C1 segment of cervical spinal cord (tissue), 14 donors: ENCODE data around the gene ATG2A.

Experiments used
- DNase-seq, 14 donors: peaks; one replicate each; lab custom pipeline; 2025; lab: John Stamatoyannopoulos, UW

ATG2A gene

DNA sequence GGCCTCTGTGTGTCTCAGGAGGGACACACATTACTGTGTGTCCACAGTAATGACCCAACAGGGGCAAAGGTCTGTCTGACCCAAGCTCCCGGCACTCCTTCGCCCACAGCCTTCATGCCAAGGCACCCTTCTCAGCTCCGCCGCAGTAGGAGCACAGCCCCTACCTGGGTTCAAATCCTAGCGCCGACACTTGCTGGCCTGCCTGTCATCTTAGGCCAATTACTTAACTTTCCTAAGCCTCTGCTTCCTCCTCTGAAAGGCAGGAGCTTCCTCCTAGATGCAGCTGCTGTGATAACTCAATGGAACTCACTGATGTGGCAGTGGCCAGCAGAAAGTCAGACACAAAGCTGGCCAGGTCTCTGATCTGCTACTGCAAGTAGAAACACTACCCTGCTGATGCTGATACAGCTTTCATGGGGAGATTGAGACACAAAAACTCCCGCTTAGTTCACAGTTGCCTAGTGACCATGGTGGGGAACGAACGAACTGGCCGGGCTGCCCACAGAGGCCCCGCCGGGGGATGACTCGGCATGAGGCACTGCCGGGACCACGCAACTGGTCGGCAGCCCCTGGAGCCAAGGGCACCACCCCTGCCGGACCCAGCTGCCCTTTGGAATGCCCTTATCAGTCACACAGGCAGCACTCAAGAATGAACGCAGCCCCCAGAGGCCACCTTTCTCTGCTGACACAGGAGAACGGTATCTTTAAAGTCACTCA lies 46.7 kb downstream of the ATG2A start:
- DNase-seq = peak in 1 of 14 donors; percentile 11

DNA sequence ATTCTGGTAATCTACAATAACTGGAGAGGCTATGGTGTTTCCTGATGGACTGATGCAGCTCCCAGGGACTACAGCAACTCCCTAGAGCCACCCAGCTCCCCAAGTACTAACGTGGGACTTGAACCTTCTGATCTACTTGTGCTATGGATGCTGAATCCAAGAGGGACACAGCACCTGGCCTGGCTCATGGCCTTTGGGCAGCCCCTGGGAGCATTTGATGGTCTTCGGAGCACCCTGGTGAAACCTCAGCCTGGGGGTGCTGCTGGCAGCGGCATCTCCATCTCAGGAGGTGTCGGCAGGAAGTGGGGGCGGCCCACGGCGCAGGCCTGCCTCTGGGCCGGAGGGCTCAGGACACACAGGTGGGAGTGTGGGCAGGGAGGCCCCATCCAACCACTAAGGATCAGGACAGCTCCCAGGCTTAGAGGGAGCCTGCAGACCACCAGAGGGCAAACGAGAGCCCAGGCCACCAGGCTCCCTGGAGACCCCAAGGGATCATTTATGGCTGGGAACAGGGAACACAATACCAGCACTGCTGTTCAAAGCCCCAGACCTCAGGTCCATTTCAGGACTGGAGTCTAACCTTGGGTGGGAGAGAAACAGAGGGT lies 47.3 kb downstream of the ATG2A start:
- DNase-seq = no peak

DNA sequence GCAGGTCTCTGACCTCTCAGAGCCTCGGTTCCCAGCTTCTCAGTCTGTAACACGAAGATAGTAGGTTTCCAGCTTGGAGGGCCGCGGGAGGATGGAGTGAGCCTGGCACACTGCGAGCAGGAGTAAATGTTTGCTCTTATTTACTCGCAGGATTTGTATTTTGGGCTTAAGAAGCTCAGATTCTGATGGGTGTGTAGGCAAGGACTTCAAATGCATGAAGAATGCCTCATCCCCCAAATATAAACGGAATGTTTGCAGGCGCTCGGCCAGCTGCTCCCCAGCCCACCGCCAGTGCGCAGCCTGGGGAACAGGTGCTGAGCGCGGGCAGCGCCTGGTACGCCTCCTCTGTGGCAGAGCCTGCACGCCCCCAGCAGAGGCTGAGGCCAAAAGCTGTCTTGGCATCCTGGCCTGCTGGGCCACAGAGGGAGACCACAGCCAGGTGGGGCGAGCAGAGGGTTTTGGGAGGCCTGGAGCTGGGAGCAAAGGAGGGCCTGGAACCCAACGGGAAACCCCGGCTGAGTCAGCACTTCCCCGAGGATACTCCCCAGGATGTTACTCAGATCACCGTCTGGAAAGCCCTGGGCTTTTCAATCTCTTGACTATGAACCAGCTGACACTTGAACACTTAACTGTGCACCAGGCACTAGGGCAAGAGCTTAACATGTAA lies 48.0 kb downstream of the ATG2A start:
- peak in 2 of 14 donors; percentile 32 to 74 for DNase-seq

DNA sequence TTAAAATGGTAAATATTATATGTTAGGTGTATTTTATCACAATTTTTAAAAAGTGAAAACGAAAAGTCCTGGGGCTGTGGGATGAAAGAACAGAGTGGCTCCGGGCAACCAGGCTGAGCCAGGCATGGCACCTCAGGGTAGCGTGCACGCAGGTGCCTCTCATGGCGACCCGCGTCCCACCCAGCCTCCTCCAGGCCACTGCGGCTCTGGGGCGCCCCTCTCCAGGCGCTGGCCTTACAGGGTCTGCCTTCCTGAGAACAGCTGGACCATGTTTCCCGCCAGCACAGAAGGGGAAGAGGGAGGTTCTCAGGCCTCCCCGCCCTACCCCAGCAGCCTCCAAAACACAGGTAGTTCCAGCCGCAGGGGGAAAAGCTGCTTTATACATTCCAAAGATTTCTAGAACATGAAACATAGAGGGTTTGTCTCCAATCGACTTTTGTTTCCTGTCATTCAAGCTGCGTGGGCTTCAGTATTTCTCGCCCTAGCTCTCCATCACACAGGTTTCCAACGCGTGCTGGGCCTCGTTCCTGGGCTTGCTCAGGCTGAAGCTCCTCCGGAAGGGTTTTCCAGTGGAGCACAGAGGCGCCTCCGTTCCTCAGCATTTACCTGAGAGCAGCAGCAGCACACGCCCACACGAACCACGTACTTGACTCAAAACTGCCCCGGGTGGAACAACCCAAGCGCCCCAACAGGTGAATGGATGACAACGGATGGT lies 49.1 kb downstream of the ATG2A start:
- DNase-seq = peak in 1 of 14 donors; percentile 43

DNA sequence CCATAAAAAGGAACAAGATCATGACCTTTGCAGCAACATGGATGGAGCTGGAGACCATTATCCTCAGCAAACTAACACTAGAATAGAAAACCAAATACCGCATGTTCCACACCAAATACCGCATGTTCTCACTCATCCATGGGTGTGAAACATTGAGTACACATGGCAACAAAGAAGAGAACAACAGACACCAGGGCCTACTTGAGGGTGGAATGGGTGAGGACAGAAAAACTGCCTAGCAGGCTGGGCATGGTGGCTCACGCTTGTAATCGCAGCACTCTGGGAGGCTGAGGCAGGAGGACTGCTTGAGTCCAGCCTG lies 50.9 kb downstream of the ATG2A start:
- DNase-seq = no peak

DNA sequence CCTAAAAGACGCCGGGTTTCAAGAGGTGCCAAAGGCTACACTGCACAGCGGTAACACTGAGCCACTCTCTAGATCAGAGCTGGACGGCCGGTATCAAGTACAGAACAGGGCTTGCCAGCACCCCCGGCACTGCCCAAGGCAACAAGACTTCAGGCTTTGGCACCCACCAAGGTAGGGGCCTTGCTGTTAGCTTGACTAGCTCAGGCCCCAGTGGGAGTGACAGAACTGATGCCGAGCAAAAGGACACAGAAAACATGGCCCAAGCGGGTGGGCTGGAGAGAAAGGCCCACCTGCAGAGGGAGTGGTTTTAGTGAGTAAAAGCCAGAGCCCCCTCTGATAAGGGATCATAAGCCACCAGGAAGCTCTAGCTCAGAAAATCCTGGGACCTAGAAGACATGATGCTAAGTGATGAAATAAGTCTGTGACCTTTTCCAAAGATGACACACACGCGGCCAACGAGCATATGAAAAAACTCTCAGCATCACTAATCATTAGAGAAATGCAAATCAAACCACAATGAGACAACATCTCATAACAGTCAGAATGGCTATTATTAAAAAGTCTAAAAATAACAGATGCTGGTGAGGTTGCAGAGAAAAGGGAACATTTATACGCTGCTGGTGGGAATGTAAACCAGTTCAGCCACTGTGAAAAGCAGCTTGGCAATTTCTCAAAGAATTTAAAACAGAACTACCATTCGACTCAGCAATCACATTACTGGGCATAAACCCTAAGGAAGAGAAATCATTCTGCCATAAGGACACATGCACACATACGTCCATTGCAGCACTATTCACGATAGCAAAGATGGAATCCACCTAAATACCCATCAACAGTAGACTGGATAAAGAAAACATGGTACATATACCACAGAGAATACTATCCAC lies 51.5 kb downstream of the ATG2A start:
- peak in 1 of 14 donors; percentile 51 for DNase-seq

DNA sequence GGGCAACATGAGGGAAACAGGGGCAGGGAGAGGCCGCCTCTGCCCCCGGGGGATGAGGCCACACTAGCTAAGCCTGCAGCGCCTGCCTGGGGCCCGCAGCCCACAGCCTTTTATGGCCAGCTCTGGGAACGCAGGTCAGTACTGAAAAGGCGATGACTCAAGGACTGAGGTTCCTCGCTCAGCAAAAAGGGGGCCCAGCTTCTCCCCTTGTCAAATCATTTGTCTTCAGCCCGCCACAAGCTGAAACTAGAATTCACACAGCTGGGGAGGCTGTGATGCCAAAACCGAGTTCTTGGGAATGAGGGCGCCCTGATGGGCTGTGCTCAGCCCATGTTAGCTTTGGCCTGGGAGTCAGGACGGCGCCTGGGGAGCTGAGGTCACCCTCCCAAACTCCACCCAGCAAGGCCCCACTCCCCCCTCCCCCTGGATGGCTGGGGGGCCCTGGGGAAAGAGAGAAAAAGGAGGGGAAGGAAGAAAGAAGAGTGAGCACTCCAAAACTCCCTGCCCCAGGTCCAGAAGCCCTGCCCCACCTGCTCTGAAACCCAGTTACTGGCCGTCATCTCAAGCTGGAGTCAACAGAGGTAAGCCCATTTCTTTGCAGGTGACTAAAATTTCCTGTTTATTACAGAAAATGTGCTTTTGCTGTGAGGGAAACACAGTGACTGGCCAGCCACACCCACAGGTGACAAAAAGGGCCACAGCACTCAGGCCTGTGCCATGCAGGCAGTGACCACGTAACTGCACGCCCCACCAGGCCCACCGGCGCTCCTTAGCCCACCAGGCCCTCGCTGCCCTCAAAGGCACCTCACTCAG lies 52.3 kb downstream of the ATG2A start:
- peak in 10 of 14 donors; percentile 21 to 78 (median 44) for DNase-seq

DNA sequence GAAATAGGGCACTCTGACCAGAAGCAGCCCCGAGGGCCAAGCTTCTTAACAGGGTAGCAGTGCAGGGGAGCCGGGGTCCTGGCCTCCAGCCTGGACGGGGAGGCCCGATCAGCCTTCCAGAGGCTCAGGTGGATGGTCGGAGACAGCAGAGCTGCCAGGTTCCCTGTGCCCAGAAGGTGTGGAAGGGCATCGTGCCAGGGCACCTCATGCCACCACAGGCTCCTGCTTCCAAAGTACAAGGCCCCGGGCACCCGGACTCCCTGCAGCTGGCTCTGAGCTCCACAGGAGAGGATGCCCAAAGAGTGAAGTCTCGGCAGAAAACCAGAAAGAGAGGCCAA lies 52.9 kb downstream of the ATG2A start:
- peak in 1 of 14 donors; percentile 65 for DNase-seq

DNA sequence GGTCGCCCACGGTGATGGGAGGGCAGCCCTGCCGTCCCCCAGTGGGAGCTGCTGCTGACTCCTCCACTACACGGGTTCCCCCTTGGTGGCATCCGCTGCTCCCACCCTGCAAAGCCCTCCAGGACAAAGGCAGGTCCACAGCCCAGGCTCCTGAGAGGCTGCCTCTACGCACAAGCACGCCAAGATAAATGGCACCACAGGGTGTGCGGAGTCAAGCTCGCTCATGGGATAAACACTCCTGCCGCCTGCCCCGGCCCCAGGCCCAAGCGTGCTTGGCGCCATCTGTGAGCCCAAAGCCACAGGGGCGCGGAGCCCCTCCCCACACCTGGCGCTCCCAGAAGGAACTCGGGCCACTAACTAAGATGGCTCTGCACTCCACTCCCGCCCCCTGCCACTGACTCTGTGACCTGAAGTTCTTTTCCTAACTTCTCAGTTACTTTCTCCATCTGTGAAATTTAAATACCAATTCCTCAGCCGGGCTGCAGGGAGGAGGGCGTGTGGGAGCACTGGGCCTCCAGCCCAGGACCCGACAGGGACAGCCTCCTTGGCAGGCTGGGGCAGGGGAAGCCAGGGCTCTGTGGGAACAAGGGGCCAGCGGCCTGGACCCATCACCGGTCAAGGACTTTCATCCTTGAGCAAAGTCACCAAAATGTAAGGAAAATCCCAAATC lies 53.5 kb downstream of the ATG2A start:
- DNase-seq = peak in 4 of 14 donors; percentile 47 to 67 (median 56)

DNA sequence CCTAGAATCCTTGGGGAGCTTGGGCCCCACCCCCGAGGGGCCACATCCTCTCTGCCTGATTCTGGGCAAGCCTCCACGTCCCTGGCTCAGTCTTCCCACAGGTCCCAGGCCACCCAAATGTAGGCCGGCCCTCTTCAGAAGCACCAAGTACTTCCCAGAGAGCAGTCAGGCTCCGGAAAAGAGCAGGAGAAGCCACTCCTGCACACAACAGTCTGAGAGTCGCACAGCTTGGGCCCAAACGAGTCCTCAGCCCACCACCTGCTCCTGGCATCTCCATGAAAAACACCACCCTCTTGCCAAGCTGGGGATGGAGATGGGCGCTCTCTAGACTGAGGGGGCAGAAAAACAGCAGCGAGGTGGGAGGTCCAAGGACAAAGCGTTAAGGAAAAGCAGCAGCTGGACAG lies 54.0 kb downstream of the ATG2A start:
- DNase-seq = peak in 1 of 14 donors; percentile 49

DNA sequence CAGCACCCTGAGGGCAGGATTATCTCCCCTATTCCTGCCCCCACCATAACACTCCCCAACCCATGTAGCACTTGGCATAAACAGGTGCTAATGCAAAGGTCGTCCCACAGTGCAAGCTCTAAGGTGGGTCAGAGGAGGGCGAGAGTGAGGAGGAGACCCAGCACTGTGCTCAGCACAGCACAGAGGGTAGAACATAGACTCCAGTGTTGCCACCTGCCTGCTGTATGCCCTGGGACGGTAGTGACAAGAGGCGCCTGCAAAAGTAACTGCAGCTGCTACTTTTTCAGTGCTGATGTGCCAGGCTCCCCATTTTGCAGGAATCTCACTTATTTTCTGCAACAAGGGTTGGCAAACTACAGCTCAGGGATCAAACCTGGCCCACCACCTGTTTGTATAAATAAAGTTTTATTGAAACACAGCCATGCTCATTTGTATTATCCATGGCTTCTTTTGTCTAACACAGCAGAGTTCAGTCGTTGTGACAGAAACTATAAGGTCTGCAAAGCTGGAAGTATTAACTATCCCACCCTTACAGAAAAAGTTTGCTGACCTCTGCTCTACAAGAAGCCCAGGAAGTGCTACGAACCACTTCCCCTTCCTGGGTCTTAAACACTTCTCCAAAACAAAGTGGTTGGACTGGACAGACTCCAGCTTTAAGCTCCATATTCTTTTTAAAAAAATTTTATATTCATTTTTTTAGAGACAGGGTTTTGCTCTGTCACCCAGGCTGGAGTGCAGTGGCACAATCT lies 55.6 kb downstream of the ATG2A start:
- DNase-seq = no peak

DNA sequence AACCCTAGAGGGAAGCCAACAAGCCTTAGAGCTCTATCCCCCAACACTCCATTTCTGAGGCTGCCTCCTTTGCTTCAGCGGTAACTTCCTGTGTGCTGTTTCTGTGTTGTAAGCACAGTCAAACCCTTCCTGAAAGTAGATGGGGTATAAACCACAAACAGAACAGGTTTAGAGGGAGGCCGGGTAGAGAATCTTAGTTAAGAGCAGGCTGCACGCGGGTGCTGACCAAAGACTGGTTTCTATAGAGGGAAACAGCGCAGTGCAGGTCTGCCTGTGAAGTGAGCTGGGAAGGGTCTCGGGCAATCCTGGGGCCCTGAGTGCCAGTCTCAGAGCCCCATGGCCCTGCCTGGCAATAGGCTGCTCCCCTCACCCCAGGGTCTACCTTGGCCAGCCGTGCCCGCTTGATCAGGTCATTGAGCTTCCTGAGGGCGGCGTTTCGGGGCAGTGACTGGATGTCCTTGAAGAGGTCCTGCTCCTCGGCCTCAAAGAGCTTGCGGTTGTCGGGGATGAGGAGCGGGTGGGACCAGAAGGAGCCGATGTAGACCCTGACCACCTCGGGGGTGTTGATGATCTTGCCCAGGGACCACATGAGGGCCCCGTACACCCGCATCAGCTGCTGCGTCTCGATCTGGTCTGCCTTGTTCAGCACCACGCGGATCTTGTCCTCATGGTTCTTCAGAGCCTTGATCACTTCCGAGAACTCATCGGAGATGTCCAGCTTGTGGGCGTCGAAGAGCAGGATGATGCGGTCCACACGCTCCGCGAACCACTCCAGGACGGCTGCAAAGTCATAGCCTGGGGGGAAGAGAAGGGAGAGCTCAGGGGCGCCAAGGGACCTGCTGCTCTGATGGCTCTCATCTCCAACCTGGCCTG lies 57.2 kb downstream of the ATG2A start:
- no peak for DNase-seq

DNA sequence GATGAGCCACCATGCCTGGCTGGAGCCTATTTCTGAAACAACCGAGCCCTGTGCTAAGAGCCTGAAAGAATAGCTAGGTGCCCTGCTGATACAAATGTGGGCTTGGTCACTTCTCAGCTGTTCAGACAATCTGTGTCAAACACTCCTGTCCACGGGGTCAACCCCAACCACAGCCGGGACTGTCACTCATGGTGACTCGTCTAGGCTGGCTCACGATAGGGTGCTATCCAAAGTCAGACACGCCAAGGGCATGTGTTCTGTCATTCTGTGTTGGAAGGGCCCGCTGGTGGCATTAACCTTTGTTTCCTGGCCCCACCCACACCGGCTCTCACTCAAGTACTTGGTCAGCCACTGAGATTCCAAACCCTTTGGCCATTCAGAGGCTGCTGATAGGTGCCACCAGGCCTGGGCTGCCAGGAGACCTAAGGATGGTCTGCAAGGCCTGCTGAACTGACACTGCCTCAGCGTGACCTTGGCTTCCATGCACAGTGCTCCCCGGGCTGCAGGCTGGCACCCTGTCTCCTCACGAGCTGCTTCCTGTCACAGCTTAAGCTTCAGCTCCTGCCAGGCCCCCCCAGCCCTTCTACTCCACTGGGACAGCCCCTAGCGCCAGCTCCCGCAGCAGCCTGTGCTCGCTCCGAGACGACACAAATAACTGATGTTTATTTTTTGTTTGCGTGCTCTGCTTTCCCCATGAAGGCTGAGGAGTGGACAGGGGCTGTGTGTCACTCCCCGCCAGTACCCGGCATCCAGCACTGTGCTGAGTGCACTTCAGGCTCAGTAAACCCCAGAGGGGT lies 58.3 kb downstream of the ATG2A start:
- peak in 1 of 14 donors; percentile 65 for DNase-seq

DNA sequence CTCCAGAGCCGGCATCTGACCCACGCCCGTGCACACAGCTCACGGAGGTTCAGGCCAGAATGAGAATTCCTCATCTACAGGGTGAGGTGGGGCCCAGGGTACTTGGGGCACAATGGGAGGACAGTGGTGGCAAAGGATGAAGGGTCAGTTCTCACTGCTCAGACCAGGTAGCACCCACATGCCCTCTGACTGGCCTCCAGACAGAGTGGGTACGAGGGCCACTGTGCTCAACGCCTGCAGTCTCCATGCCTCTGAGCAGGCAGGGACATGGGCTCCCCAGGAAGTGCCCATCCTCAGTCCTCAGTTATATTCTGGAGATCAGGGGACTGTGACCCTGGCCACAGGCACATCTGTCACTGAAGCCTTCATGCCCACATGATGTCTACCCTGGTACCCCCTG lies 59.5 kb downstream of the ATG2A start:
- no peak for DNase-seq

DNA sequence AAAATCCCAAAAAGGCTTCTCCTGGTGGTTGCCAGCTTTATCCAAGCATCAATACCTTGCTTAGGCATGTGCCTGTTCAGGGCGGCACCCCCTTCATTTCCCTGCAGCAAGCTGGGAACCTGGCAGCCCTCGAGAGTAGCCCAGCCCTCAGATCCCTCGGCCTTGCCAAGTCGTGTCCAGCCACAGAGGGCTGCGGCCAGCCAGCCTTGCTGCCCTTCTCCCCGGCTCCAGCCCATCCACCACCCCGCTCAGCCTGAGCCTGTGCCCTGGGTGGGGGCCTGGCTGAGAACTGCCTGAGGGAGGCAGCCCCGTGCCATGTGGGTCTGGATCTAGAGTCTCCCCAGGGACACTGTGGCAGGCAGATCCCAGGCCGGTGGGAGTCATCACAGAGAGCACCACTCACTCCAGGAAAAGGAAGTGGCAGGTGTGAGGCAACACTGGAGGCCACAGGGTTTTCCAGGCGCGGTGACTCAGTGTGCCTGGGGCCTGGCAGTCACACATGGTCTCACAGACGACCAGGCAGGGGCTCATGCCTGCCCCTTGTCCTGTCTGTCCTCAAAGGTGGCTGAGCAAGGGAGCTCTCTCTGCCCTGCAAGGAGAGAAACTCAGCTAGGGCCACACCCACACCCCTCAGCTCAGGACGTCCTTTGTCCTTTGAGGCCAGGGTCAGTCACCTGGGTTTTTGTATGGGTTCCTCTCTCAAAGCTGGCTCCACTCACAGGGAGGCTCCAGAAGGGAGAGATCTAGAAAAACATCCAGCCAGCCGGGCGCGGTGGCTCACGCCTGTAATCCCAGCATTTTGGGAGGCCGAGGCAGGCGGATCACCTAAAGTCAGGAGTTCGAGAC lies 60.4 kb downstream of the ATG2A start:
- DNase-seq = peak in 10 of 14 donors; percentile 10 to 87 (median 44)

DNA sequence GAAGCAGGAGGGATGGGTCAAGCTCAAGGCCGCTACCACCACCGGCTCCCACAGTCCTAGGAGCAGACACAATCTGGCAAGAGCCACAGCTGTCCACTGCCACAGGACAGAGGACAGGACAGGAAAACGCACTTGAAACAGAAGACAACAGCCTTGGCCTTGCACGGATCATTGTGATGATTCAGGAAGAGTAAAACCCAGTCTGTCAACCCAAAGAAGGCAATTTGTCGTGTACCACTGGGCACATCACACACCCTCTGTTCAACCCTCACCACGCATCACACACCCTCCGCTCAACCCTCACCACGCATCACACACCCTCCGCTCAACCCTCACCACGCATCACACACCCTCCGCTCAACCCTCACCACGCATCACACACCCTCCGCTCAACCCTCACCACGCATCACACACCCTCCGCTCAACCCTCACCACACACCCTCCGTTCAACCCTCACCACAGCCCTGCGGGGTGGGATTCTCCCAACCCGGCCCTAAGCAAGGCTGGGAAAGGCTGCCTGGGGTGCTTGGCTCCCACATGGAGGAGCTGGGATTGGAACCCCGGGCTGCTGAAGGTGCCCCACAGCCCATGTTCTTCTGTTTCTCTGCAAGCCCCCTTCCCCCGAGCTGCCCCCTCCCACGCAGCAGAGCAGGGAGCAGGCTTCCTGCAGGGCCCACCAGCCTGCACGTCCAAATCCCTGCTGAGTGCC lies 61.3 kb downstream of the ATG2A start:
- DNase-seq = no peak
